ENCODE data around the gene NOP58. TPM values are rescaled to one million over a fixed set of nuclear protein-coding genes. Genes with fewer than 3 reads are reported as not detected.

The NOP58 gene
- total RNA-seq, 1 donor from 2014 or later = 103 TPM

DNA sequence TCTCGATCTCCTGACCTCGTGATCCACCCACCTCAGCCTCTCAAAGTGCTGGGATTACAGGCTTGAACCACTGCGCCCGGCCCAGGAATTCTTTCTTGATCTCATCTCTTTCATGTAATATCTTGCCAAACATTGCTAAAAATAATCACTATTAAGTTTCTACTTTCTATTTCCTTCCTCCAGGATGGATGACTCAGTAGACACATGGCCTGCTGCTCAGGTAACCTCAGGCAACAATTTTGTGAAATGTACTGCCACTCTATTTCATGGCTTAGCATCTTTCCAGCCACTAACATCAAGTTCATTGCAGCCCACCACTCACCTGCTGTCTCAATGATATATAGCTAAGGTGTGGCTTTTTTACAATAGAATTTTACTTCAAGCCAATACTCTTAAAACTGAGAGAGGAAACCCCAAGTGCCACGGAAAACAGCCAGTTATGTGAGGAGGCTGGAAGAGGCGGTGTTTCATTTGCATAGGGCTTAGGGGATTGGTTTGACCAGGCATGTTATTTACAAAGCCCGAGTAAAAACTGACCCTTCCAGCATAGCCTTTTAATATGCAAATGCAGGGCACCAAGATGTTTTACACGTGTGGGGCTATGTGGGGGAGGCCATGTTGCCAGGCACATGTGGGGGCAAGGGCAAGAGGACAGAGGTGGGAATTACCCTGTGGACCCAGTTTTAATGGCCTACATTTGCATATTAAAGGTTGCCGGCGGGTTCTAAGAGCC, 15.9 kb upstream of the NOP58 start:
- peaks cover 7% of the 10 kb centered on the region for H3K4me1 Mint-ChIP-seq
- H3K9me3 Mint-ChIP-seq = peaks cover 4% of the 10 kb centered on the region
- H3K4me3 Mint-ChIP-seq = peak overlapping the region; percentile 66
- H3K27me3 Mint-ChIP-seq (ENCODE audit: low read depth) = no peaks in the 10 kb centered on the region
- no peak overlapping the region for H3K27ac Mint-ChIP-seq (ENCODE audit: unreplicated experiment)
- TF ChIP-seq, protein P1, sequence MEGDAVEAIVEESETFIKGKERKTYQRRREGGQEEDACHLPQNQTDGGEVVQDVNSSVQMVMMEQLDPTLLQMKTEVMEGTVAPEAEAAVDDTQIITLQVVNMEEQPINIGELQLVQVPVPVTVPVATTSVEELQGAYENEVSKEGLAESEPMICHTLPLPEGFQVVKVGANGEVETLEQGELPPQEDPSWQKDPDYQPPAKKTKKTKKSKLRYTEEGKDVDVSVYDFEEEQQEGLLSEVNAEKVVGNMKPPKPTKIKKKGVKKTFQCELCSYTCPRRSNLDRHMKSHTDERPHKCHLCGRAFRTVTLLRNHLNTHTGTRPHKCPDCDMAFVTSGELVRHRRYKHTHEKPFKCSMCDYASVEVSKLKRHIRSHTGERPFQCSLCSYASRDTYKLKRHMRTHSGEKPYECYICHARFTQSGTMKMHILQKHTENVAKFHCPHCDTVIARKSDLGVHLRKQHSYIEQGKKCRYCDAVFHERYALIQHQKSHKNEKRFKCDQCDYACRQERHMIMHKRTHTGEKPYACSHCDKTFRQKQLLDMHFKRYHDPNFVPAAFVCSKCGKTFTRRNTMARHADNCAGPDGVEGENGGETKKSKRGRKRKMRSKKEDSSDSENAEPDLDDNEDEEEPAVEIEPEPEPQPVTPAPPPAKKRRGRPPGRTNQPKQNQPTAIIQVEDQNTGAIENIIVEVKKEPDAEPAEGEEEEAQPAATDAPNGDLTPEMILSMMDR (conservative IDR thresholded peaks at IDR 0.05) = no peak
- no peaks in the 10 kb centered on the region for H3K36me3 Mint-ChIP-seq (ENCODE audit: low read depth)
- no peak for DNase-seq (ENCODE audit: low read depth, low spot score)

GRCh38 chr2:202251494-202251893, 14.1 kb upstream of the NOP58 start:
- Mint-ChIP-seq H3K36me3 (ENCODE audit: low read depth) (no peaks in the 10 kb centered on the region), H3K27me3 (ENCODE audit: low read depth) (no peaks in the 10 kb centered on the region), H3K9me3 (peaks cover 4% of the 10 kb centered on the region), H3K4me3 (no peak overlapping the region), H3K4me1 (peaks cover 7% of the 10 kb centered on the region), H3K27ac (ENCODE audit: unreplicated experiment) (no peak overlapping the region)
- DNase-seq (ENCODE audit: low read depth, low spot score) = no peak
- TF ChIP-seq, protein P1 (conservative IDR thresholded peaks at IDR 0.05) = no peak

DNA sequence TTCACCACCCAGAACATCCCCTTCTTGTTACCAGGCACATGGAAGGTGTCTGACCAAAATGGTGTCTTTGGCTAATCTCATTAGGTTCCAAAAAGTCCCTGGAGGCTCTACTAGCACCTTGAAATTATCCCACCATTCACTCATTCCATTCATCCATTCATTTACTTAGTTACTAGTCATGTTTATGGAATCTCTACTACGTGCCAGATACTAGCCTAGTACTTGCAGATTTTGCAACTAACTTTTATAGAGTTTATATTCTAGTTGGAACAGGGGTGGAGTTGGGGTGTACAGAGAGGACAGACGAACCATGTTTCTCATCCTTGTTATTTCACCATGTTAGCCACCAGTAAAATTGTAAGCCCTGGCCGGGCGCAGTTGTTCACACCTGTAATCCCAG, 4.0 kb upstream of the NOP58 start:
- Mint-ChIP-seq H3K27me3 (ENCODE audit: low read depth) (no peaks in the 10 kb centered on the region), H3K4me1 (no peaks in the 10 kb centered on the region), H3K4me3 (peak overlapping the region; percentile 47), H3K9me3 (no peaks in the 10 kb centered on the region), H3K36me3 (ENCODE audit: low read depth) (no peaks in the 10 kb centered on the region), H3K27ac (ENCODE audit: unreplicated experiment) (no peak overlapping the region)
- DNase-seq (ENCODE audit: low read depth, low spot score) = no peak
- TF ChIP-seq, protein P1 (conservative IDR thresholded peaks at IDR 0.05) = no peak

DNA sequence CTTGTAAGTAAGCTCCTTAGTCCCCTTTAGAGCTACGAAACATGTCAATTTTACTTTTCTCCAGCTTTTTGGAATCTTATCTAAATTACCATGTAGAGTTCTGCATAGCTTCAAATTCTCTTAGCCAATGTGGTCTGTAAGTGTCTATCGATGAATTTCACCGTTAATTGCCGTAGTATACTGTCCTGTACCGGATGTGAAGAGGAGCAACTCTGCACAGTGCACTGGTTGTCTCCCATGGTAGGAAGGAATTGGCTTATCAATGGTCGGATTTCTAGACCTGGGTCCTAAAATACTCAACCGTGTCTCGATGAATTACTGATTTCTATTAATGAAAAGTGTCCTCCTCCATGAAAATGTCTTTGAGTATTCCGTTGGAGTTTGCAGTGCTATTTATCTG, 1.9 kb downstream of the NOP58 start:
- Mint-ChIP-seq H3K27ac (ENCODE audit: unreplicated experiment) (peak overlapping the region; percentile 31), H3K4me1 (peaks cover 16% of the 10 kb centered on the region), H3K27me3 (ENCODE audit: low read depth) (no peaks in the 10 kb centered on the region), H3K36me3 (ENCODE audit: low read depth) (no peaks in the 10 kb centered on the region), H3K9me3 (no peaks in the 10 kb centered on the region), H3K4me3 (no peak overlapping the region)
- TF ChIP-seq, protein P1 (conservative IDR thresholded peaks at IDR 0.05) = no peak
- no peak for DNase-seq (ENCODE audit: low read depth, low spot score)

DNA sequence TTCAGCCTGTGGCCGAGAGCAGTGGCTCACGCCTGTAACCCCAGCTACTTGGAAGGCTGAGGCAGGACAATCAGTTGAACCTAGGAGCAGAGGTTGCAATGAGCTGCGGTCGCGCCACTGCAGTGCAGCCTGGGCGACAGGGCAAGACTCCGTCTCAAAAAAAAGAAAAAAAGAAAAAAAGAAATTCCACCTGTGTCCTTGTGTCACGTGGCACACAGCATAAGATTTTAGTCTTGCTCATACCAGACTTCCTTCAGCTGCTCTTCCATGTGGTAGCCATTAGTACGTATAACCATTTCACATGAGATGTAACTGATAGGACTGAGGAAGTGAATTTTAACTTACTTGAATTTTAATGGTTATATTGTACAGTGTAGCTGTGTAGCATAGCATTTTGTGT, 4.0 kb downstream of the NOP58 start:
- DNase-seq (ENCODE audit: low read depth, low spot score) = no peak
- TF ChIP-seq, protein P1 (conservative IDR thresholded peaks at IDR 0.05) = no peak
- H3K27me3 Mint-ChIP-seq (ENCODE audit: low read depth) = no peaks in the 10 kb centered on the region
- no peak overlapping the region for H3K27ac Mint-ChIP-seq (ENCODE audit: unreplicated experiment)
- peaks cover 16% of the 10 kb centered on the region for H3K4me1 Mint-ChIP-seq
- H3K4me3 Mint-ChIP-seq = peak overlapping the region; percentile 41
- no peaks in the 10 kb centered on the region for H3K9me3 Mint-ChIP-seq
- no peaks in the 10 kb centered on the region for H3K36me3 Mint-ChIP-seq (ENCODE audit: low read depth)

All from neural crest cell (in vitro differentiated cells).